KOPT-K1 (cell line): ENCODE measurements around the gene CYP46A1.

ENCODE experiments used
- H3K27ac ChIP-seq: fragments of 200-600 bp; sonication (generic); 2 replicates; pipeline ENCODE4 v1.5.1; 2016; ENCODE audit warnings: antibody characterized with exemption, mild to moderate bottlenecking, low read depth, low read length; ENCODE audit not compliant: poor library complexity, severe bottlenecking
- H3K36me3 ChIP-seq: fragments of 200-600 bp; sonication (generic); 2 replicates; pipeline ENCODE4 v1.5.1; 2017; ENCODE audit warnings: antibody characterized with exemption, mild to moderate bottlenecking, low read length, moderate library complexity; ENCODE audit not compliant: insufficient read depth
- H3K9me3 ChIP-seq: fragments of 200-600 bp; sonication (generic); 2 replicates; pipeline ENCODE4 v1.5.1; 2017; ENCODE audit warnings: antibody characterized with exemption, low read length, mild to moderate bottlenecking; ENCODE audit not compliant: insufficient read depth, poor library complexity, severe bottlenecking

The CYP46A1 gene

DNA sequence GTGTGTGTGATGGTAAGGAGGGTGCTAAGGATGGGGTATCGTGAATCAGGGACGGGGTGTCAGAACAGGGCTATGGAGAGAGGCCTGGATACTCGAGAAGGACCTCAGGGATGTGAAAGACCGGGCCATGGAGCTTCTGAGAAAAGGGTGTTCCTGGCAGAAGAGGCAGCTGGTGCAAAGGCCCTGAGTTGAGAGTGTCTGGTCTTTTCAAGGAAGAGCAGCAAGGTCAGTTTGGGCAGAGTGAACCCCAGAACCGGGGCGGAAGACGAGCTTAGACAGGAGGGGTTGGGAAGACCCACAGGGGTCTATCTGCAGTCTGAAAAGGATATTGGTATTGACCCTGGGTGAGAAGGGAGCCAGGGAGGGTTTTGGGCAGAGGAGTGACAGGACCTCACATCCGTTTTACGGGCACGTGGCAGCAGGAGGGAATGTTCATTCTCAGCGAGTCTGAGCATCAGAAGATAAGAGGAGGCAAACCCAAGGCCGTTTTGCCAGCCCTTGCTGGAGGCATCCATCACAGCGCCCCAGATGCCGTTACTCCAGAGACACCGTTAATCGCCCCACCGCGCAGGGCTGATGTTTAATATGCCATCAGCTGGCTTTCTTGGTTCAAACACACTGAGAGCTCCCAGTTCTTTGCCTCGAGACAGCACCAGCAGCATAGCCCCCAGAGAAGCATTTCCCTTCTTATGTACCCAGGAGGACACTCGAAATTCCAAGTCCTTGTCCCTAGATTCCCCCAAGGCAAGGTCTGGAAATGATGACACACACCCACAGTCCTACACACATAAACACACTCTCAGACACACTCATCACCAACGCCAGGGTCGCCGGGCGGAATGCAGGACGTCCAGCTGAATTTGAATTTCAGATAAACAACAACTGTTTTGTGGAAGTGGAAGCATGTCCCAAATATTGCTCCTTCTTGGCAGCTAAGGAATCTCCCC is 67.7 kb downstream of the CYP46A1 start:
- H3K36me3 ChIP-seq = no peaks in the 10 kb centered on the region
- no peak overlapping the region for H3K27ac ChIP-seq
- H3K9me3 ChIP-seq = no peaks in the 10 kb centered on the region

DNA sequence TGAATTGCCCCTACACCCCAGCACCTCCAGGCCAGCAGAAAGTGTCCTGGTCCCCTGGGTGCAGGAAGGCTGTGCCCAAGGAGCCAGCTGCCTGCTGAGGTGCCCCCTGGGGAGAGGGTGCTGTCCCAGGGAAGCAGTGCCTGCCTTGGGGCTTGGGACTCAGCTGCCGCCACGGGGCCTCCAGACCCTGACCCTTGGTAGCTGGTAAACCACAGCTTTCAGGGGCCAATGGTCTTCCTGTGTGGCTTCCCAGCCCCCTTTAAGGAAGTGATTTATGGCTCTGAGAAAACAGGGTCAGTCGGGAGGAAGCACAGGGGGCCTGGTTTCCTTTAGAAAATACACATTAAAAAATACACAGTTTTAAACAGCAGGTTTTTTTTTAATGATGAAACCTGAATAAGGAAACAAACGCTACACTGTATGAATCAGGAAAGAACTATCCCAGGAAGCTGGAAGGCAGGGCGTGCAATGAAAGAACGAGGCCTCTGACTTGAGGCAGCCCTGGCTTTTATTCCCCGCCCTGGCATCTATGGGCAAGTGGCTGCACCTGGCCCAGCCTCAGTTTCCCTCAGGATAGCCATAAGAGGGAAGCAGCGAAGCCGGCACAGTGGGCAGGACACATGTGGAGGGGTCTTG is 68.5 kb downstream of the CYP46A1 start:
- Histone ChIP-seq H3K27ac (no peak overlapping the region), H3K9me3 (no peaks in the 10 kb centered on the region)

DNA sequence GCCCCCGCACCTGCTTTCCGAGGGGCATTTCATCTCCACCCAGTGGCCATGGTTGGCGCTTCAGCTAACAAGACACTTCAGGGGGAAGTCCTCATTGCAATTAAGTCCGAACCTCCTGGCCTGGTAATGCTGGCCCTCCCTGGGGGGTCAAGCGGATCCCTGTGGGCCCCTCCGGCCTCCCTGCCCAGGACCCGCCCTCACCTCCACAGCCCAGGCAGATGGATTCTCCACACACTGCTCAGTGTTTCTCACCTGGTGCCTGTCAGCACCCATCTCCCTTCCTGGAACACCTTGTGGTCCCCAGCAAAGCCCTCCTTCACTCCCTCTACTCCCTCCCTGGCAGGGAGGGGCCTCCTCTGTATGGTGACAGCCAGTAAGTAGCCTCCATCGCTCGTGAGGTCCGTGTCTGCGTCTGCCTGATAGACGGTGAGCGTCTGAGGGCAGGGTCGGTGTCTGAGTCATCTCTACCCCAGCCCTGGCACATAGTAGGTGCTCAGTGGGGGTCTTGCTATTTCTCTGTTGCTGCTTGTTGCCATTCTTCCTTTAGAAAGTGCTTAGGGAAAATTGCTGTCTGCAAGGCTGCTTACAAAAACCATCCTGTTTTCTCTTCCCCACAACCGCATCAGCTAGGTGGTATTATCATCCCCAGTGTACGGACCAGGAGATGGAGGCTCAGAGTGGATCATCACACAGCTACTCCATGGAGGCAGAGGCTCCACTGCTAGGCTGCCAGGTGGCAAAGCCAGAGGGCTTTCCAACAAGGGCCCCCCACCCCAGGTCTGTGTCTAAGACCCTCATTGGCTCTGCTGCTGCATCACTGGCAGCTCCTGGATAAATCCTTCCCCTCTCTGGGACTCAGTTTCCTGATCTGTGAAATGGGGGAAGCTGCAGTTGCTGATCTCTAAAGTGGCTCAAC is 69.4 kb downstream of the CYP46A1 start:
- H3K9me3 ChIP-seq = no peaks in the 10 kb centered on the region
- H3K36me3 ChIP-seq = no peaks in the 10 kb centered on the region
- no peak overlapping the region for H3K27ac ChIP-seq

More for the DNA sequence above, 68.5 kb downstream of the CYP46A1 start:
- no peaks in the 10 kb centered on the region for H3K36me3 ChIP-seq

DNA sequence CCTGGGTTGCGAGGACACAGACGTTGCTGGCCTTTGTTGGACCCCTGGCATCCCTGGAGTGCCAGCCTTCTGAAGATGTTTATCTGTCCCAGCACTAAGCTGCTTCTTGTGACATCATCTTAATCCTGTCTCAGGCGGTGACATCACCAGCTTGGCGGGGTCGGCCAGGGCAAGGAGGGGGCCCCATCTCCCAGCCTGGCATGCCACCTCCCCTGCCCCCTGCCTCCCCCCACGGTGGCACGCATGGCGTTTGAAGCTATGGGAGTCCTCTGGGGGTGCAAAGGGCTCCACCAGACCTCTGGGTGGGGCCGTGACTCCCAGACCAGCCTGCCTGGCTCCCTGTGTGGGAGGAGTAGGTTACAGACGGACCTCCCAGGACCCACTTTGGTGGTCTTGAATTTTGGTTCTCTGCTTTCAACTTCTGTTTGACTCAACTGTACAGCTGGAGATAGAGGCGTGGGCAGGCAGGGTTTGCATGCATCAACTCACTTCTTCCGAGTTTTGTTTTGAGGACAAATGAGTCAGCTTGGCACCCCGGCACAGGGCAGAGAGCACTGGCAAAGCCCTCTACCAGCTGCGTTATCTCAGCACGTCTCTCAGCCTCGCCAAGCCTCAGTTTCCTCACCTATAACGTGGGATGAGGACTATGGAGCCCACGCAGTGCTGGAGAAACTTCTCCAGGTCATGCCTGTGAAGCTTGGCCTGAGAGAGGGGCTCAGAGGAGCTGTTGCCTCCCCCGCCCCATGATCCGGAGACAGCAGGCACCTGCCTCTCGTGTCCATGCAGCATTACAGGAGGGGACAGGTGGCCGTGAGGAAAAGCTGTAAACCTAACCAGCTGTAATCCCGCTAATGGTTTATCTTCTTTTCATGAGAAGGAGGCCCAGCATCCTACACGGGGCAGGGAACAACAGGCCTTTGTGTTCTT is 70.3 kb downstream of the CYP46A1 start:
- Histone ChIP-seq H3K9me3 (no peaks in the 10 kb centered on the region), H3K36me3 (no peaks in the 10 kb centered on the region), H3K27ac (no peak overlapping the region)

DNA sequence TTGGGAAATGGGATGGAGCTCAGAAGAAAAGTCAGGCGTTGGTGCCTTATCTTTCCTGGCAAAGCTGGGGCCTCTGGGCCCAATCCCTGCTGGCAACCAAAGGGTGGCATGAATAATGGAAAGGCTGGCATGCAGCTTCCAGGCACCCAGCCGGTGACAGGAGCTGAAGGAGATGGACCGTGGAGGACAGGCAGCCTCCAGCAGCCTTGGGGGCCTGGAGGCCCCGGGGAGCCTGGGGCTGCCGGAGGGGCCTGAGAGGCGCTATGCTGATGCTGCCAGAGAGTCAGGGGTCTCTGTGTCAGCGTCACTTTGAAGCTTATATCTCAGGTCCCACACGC is 70.9 kb downstream of the CYP46A1 start:
- Histone ChIP-seq H3K27ac (no peak overlapping the region), H3K36me3 (no peaks in the 10 kb centered on the region), H3K9me3 (no peaks in the 10 kb centered on the region)

DNA sequence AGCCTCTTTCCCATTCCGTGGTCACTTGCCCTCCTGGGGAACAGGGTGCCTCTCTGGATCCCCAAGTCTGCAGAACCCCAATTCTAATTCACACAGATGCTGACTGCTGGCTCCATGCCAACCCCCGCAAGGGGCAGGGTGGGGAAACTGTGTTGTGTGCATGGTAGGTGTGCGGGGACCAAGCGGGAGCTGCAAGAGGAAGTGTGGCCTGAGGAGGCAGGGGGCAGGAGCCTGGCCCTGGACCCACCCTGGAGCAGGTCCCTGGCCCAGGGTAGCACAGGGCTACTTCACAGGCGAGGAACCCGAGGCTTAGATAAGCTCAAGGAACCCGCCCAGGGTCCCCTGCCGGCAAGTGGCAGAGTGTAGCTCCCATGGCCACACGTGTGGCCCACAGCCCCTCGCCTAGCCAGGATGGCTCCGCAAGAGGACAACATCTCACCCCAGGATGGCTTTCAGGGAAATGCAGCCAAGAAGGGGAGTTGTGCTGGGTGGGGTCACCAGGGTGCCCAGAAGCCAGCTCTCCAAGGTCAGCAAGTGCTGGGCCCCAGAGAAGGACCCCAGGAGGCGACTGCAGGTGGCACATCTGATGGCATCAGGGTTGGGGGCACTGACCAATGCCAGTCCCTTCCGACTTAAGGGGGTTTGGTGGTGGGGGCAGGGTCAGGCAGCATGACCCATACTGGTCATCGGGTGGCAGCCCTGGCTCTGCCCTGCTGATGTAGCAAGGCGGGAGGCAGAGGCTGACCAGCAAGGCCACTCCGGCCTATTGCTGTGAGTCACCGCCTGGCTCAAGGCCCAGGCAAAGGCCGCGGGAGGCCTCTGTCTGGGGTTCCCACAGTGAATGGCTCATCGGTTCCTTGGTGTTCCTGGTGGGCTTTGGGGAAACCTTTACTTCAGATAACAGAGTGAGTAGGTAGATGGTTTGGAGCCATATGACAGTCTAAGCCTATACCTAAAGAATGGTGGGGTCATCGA is 71.8 kb downstream of the CYP46A1 start:
- Histone ChIP-seq H3K36me3 (no peaks in the 10 kb centered on the region), H3K27ac (no peak overlapping the region), H3K9me3 (no peaks in the 10 kb centered on the region)

DNA sequence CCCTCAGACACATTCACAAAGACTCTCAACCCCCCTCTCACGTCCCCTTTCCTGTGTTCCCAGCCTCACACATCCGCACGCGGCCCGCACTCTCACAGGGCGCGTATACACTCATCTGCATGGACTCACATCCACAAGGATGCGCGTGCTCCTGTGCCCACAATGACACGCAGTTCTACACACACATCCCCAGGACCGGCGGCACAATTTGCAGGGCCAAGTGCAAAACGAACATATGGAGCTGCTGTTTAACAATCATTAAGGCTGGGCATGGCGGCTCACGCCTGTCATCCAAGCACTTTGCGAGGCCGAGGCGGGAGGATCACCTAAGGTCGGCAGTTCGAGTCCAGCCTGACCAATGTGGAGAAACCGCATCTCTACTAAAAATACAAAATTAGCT is 72.7 kb downstream of the CYP46A1 start:
- H3K9me3 ChIP-seq = no peaks in the 10 kb centered on the region
- no peaks in the 10 kb centered on the region for H3K36me3 ChIP-seq
- H3K27ac ChIP-seq = no peak overlapping the region

DNA sequence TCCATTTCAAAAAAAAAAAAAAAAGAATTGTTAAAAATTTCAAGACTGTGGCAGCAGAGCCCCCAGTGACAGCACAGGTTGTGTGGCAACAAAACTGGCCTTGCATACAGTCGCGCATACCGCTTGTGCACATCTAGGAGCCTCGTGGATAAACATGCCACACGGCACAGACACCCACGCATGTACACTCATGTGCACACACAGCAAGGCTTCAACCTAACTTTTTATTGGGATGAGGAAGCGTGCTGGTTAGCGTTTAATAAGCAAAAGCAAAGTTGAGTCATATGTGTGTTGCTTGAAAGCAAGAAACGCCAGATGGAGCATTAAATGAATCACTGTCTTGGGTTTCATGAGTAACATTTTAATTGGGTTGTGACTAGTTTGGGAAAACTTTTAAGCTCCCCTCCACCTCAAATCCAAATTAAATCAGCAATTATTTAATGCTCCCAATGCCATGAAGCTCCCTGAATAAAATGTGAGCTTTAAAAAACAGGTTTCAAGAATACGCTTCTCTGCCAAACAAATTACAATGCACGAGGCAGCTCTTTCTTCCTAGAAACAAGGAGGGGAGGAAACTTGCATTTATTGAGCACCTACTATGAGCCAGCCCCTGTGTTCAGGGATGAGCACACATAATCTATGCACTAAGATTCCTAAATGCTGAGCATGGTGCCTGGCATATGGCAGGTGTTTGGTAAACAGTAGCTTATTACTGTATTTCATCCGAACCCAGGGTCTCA is 73.4 kb downstream of the CYP46A1 start:
- H3K9me3 ChIP-seq = no peaks in the 10 kb centered on the region
- no peak overlapping the region for H3K27ac ChIP-seq
- no peaks in the 10 kb centered on the region for H3K36me3 ChIP-seq

DNA sequence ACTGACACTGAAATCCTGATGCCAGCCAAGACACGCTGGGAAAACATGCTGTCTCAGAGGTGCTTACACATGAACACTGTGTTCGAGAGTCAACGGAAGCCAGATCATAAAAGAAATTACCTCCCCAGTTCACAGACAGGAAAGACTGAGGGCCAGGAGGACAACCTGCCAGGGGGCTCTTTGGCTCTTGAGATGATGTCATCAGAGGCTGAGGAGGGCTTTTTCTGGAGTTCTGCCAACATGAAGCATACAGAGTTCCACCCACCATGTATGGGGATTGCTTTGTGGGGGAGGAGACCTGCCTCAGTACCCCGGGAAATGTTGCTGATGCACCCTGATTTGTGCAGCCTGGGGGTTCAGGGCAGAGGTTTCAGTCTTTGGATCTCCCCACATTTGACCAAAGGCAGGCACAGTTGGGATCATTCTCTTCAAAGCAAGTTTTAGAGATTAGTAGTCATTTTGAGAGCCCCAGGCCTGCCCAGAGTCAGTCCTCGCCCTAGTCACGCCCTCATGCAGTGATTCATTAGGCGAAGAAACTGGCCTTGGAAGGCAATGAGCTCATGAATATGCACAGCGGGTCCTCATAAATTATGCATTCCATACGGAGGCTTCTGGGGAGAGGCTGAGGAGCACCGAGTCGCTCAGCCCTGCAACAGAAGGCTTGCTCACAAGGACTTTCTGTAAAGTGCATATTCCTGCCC is 74.2 kb downstream of the CYP46A1 start:
- Histone ChIP-seq H3K36me3 (no peaks in the 10 kb centered on the region), H3K27ac (no peak overlapping the region), H3K9me3 (no peaks in the 10 kb centered on the region)

DNA sequence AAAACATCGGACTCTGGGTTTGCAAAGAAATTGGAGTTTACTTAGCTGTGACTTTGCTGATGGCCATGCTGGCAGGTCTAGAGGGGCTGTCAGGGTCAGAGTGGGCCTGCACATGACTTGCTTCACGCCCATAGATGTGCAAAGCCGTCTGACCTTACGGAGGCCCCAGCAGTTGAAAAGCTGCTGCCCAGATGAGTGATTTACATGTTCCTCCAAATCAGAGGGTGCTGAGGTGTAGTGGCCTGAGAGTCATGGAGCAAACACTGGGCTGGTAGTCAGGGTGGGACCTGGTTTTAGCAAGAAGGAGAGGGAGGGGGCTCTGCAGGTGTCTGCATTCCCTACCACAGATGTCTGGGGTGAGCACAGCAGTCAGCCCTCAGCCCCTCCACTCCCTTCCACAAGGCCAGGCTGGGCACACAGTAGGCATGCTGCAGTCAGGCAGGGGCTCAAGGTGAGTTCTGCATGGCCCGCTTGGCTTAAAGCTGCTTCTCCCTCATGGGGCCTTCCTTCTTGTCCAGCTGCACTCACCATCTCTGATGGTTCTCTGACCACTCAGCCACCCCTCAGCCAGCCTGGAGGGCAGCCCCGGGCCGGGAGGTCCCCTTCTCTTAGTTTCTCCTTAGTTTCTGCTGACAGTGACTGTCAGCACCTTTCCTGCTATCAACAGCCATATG is 74.9 kb downstream of the CYP46A1 start:
- Histone ChIP-seq H3K36me3 (no peaks in the 10 kb centered on the region), H3K9me3 (no peaks in the 10 kb centered on the region), H3K27ac (no peak overlapping the region)

DNA sequence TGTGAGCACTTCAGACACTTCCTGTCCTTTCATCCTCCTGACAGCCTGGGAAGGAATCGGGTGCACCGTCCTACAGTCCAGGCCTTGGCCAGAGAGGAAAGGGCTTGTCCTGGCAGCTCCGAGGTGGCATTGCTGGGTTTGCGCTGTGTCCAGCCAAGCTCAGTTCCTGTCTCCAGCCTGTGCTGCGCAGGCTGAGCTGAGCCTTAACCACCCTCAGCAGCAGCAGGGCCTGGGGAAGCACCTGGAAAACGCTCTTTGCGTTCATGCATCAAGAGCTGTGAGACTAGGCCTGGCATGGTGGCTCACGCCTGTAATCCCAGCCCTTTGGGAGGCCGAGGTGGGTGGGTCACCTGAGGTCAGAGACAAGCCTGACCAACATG is 75.4 kb downstream of the CYP46A1 start:
- Histone ChIP-seq H3K36me3 (no peaks in the 10 kb centered on the region), H3K27ac (no peak overlapping the region), H3K9me3 (no peaks in the 10 kb centered on the region)

DNA sequence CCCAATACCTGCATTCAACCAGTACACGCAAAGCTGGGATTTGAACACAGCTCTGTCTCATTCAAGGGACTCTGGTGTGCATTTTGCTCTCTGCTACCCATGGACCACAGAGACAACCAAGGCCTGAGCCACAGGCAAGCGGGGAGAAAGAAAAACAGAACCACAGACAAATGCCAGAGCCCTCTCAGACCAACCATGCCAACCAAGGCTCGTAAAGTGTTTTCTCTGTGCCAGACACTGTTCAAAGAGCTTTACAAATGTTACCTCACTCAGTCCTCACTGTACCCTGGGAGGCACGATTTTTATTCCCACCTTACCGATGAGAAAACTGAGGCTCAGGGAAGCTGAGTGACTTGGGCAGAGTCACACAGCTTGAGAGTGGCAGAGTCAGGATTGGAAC is 76.7 kb downstream of the CYP46A1 start:
- Histone ChIP-seq H3K27ac (no peak overlapping the region), H3K36me3 (no peaks in the 10 kb centered on the region), H3K9me3 (no peaks in the 10 kb centered on the region)
